Embryonic facial prominence (tissue), 1 donor: ENCODE measurements around the gene PPFIBP2.
"Not testable (repeated sequence)": the region's sequence is repeated elsewhere in the genome, so short reads cannot be mapped to it uniquely, and the experiment has no call there.

Experiments used
- DNase-seq: peaks from one replicate; pipeline ENCODE4 v3.0.0-alpha.2; 2016; ENCODE audit errors: extremely low spot score

The PPFIBP2 gene

GRCh38 chr11:7499081-7499480, 14.7 kb upstream of the PPFIBP2 start:
- no peak for DNase-seq

- no peak for DNase-seq
Observed at GRCh38 chr11:7500251-7500650, 13.5 kb upstream of the PPFIBP2 start.

- no peak for DNase-seq
Observed at GRCh38 chr11:7501251-7501650, 12.5 kb upstream of the PPFIBP2 start.

GRCh38 chr11:7501894-7502293, 11.9 kb upstream of the PPFIBP2 start:
- no peak for DNase-seq

GRCh38 chr11:7506243-7506642, 7.6 kb upstream of the PPFIBP2 start:
- DNase-seq = no peak

- DNase-seq = no peak
Observed at GRCh38 chr11:7508087-7508486, 5.7 kb upstream of the PPFIBP2 start.

- no peak for DNase-seq
Observed at GRCh38 chr11:7509966-7510365, 3.8 kb upstream of the PPFIBP2 start.

GRCh38 chr11:7511401-7511800, 2.4 kb upstream of the PPFIBP2 start:
- no peak for DNase-seq

- DNase-seq = peak; percentile 14
Observed at GRCh38 chr11:7512525-7513233, 1.1 kb upstream of the PPFIBP2 start.

- DNase-seq = no peak
Observed at GRCh38 chr11:7514099-7514591, 346 bp downstream of the PPFIBP2 start.

- no peak for DNase-seq
Observed at GRCh38 chr11:7515447-7515886, 1.7 kb downstream of the PPFIBP2 start.

GRCh38 chr11:7516475-7516874, 2.7 kb downstream of the PPFIBP2 start:
- no peak for DNase-seq

GRCh38 chr11:7517743-7518142, 3.9 kb downstream of the PPFIBP2 start:
- not testable (repeated sequence) for DNase-seq

GRCh38 chr11:7518811-7519562, 5.2 kb downstream of the PPFIBP2 start:
- DNase-seq = no peak

GRCh38 chr11:7520011-7520942, 6.5 kb downstream of the PPFIBP2 start:
- DNase-seq = no peak

GRCh38 chr11:7520981-7521487, 7.2 kb downstream of the PPFIBP2 start:
- no peak for DNase-seq

GRCh38 chr11:7522121-7522520, 8.3 kb downstream of the PPFIBP2 start:
- DNase-seq = no peak

- no peak for DNase-seq
Observed at GRCh38 chr11:7522546-7522945, 8.7 kb downstream of the PPFIBP2 start.

GRCh38 chr11:7523416-7524210, 9.8 kb downstream of the PPFIBP2 start:
- no peak for DNase-seq

GRCh38 chr11:7524462-7525235, 10.8 kb downstream of the PPFIBP2 start:
- DNase-seq = no peak
